ENCODE results near the gene SWAP70.
A peak's percentile ranks its signal among the peaks of the same experiment; 100 is the strongest.

SWAP70 gene

GRCh38 chr11:9717719-9718118 is 53.8 kb downstream of the SWAP70 start:
- no peak for TF ChIP-seq CTCF (conservative IDR thresholded peaks at IDR 0.05)
- H3K27ac ChIP-seq = no peak overlapping the region

- no peak for TF ChIP-seq CTCF (conservative IDR thresholded peaks at IDR 0.05)
- H3K27ac ChIP-seq = no peak overlapping the region
Observed at GRCh38 chr11:9718147-9718546, 54.3 kb downstream of the SWAP70 start.

- TF ChIP-seq CTCF (conservative IDR thresholded peaks at IDR 0.05) = no peak
- peak overlapping the region; percentile 22; the same call in 1 of the 2 replicates for H3K27ac ChIP-seq
Observed at GRCh38 chr11:9719566-9720289, 55.9 kb downstream of the SWAP70 start.

GRCh38 chr11:9720290-9720630 is 56.4 kb downstream of the SWAP70 start:
- no peak for TF ChIP-seq CTCF (conservative IDR thresholded peaks at IDR 0.05)
- peak overlapping the region; percentile 22; the same call in 1 of the 2 replicates for H3K27ac ChIP-seq

- H3K27ac ChIP-seq = no peak overlapping the region
Observed at GRCh38 chr11:9722023-9722422, 58.1 kb downstream of the SWAP70 start.

GRCh38 chr11:9722893-9723292 is 59.0 kb downstream of the SWAP70 start:
- TF ChIP-seq CTCF (conservative IDR thresholded peaks at IDR 0.05) = no peak
- no peak overlapping the region for H3K27ac ChIP-seq

More at GRCh38 chr11:9722023-9722422, 58.1 kb downstream of the SWAP70 start:
- TF ChIP-seq CTCF (conservative IDR thresholded peaks at IDR 0.05) = no peak

- TF ChIP-seq CTCF (conservative IDR thresholded peaks at IDR 0.05) = no peak
- H3K27ac ChIP-seq = no peak overlapping the region
Observed at GRCh38 chr11:9726321-9727022, 62.6 kb downstream of the SWAP70 start.

Data from VCaP (cell line).